ENCODE results near the gene QRFP. TPM values are rescaled to one million over a fixed set of nuclear protein-coding genes. Genes with fewer than 3 reads are reported as not detected.

QRFP gene
- polyA plus RNA-seq, 1 of the 3 experiments (the other 2 are of a cell fraction), result not detected

GRCh38 chr9:130886981-130887380 lies 9.6 kb downstream of the QRFP start:
- H3K9me2 ChIP-seq, result no peaks in the 10 kb centered on the region
- 97% methylated on average over 16 of the region's 23 CpGs for WGBS (ENCODE audit: low lambda C conversion rate)
- H3K27me3 ChIP-seq (ENCODE audit: insufficient read depth), result no peaks in the 10 kb centered on the region
- no peak overlapping the region for H3K4me3 ChIP-seq (ENCODE audit: low read depth in 2 of 2, low read length in 1 of 2)
- peaks cover 5% of the 10 kb centered on the region for H3F3A ChIP-seq (replicated peaks; ENCODE audit: insufficient read depth)
- POLR2A ChIA-PET, result no interaction called here
- peaks cover 29 to 80% of the 10 kb centered on the region in 2 experiments for H3K36me3 ChIP-seq (replicated peaks in 1 of 2; ENCODE audit: control insufficient read depth in 1 of 2, insufficient read depth in 2 of 2, low read length in 1 of 2)
- no peaks in the 10 kb centered on the region; a peak in 1 of 4 replicates for H3K4me1 ChIP-seq (ENCODE audit: control insufficient read depth in 1 of 2, insufficient read depth in 2 of 2, low read depth in 1 of 2, low read length in 1 of 2)
- peaks cover 22% of the 10 kb centered on the region; the same call in 1 of the 2 replicates for H3K79me2 ChIP-seq (ENCODE audit: insufficient read depth)
- no peak overlapping the region for H2AFZ ChIP-seq (ENCODE audit: low read depth)
- TF ChIP-seq SIN3A (IDR thresholded peaks at IDR 0.05; ENCODE audit: borderline replicate concordance, low read depth, low read length) (no peak), CHD2 (IDR thresholded peaks at IDR 0.05; ENCODE audit: low read length, partially characterized antibody) (no peak), RFX5 (IDR thresholded peaks at IDR 0.05; ENCODE audit: low read length) (no peak), NFIC (IDR thresholded peaks at IDR 0.05; ENCODE audit: borderline replicate concordance) (no peak), TCF12 (IDR thresholded peaks at IDR 0.05) (no peak), GABPA (IDR thresholded peaks at IDR 0.05; ENCODE audit: low read depth) (no peak), TAF1 (IDR thresholded peaks at IDR 0.05; ENCODE audit: borderline replicate concordance, low read depth, low read length) (no peak), ELF1 (IDR thresholded peaks at IDR 0.05) (no peak), MEF2A (IDR thresholded peaks at IDR 0.05; ENCODE audit: borderline replicate concordance, low read depth) (no peak), MXI1 (IDR thresholded peaks at IDR 0.05; ENCODE audit: low read depth, low read length) (no peak), GATA2 (CRISPR knock-in tag; IDR thresholded peaks at IDR 0.05) (no peak)
- TF ChIP-seq, protein P1, sequence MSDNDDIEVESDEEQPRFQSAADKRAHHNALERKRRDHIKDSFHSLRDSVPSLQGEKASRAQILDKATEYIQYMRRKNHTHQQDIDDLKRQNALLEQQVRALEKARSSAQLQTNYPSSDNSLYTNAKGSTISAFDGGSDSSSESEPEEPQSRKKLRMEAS (IDR thresholded peaks at IDR 0.05; ENCODE audit: low read depth), result no peak
- TF ChIP-seq, protein P2, sequence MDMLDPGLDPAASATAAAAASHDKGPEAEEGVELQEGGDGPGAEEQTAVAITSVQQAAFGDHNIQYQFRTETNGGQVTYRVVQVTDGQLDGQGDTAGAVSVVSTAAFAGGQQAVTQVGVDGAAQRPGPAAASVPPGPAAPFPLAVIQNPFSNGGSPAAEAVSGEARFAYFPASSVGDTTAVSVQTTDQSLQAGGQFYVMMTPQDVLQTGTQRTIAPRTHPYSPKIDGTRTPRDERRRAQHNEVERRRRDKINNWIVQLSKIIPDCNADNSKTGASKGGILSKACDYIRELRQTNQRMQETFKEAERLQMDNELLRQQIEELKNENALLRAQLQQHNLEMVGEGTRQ (IDR thresholded peaks at IDR 0.05; ENCODE audit: borderline replicate concordance, low read depth, low read length), result no peak
- TF ChIP-seq, protein P3, sequence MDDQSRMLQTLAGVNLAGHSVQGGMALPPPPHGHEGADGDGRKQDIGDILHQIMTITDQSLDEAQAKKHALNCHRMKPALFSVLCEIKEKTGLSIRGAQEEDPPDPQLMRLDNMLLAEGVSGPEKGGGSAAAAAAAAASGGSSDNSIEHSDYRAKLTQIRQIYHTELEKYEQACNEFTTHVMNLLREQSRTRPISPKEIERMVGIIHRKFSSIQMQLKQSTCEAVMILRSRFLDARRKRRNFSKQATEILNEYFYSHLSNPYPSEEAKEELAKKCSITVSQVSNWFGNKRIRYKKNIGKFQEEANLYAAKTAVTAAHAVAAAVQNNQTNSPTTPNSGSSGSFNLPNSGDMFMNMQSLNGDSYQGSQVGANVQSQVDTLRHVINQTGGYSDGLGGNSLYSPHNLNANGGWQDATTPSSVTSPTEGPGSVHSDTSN (IDR thresholded peaks at IDR 0.05), result no peak
- TF ChIP-seq, protein P4, sequence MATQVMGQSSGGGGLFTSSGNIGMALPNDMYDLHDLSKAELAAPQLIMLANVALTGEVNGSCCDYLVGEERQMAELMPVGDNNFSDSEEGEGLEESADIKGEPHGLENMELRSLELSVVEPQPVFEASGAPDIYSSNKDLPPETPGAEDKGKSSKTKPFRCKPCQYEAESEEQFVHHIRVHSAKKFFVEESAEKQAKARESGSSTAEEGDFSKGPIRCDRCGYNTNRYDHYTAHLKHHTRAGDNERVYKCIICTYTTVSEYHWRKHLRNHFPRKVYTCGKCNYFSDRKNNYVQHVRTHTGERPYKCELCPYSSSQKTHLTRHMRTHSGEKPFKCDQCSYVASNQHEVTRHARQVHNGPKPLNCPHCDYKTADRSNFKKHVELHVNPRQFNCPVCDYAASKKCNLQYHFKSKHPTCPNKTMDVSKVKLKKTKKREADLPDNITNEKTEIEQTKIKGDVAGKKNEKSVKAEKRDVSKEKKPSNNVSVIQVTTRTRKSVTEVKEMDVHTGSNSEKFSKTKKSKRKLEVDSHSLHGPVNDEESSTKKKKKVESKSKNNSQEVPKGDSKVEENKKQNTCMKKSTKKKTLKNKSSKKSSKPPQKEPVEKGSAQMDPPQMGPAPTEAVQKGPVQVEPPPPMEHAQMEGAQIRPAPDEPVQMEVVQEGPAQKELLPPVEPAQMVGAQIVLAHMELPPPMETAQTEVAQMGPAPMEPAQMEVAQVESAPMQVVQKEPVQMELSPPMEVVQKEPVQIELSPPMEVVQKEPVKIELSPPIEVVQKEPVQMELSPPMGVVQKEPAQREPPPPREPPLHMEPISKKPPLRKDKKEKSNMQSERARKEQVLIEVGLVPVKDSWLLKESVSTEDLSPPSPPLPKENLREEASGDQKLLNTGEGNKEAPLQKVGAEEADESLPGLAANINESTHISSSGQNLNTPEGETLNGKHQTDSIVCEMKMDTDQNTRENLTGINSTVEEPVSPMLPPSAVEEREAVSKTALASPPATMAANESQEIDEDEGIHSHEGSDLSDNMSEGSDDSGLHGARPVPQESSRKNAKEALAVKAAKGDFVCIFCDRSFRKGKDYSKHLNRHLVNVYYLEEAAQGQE (IDR thresholded peaks at IDR 0.05; ENCODE audit: low read depth, low read length), result no peak
- H4K20me1 ChIP-seq (ENCODE audit: insufficient read depth), result peaks cover 51% of the 10 kb centered on the region
- H3K9ac ChIP-seq, result no peak overlapping the region
- DNase-seq, result peak; percentile 9
- no peak overlapping the region for H3K4me2 ChIP-seq
- CTCF ChIA-PET, result interaction anchor here (0.8 kb wide), 1 partner anchor 20 kb away, joined by 3 read pairs; no protein-coding TSS in a partner anchor
- H3K27ac ChIP-seq (ENCODE audit: low read depth in 2 of 2, low read length in 1 of 2), result no peak overlapping the region
- no peaks in the 10 kb centered on the region for H3K9me3 ChIP-seq

All from SK-N-SH (cell line).